Karpas-422 (cell line): Measurements from ENCODE around the gene FSIP1. TPM values are rescaled to one million over a fixed set of nuclear protein-coding genes. Genes with fewer than 3 reads are reported as not detected.

Source experiments
- DNase-seq: peaks from one replicate; pipeline ENCODE4 v3.0.0-alpha.2; 2015
- H2AFZ ChIP-seq: fragments of 200-600 bp; sonication (generic); 2 replicates; pipeline ENCODE4 v1.6.1; 2014; ENCODE audit warnings: antibody characterized with exemption, low read length, mixed read lengths
- H3K27ac ChIP-seq: fragments of 200-600 bp; sonication (generic); 2 replicates; pipeline ENCODE4 v1.5.1; 2014; ENCODE audit warnings: mild to moderate bottlenecking, low read length, moderate library complexity
- H3K27me3 ChIP-seq: fragments of 200-600 bp; sonication (generic); 2 replicates; pipeline ENCODE4 v1.6.1; 2014; ENCODE audit warnings: low read length, mixed read lengths
- H3K36me3 ChIP-seq: fragments of 200-600 bp; sonication (generic); 2 replicates; pipeline ENCODE4 v1.6.1; 2014; ENCODE audit warnings: low read length, mixed read lengths; ENCODE audit not compliant: insufficient read depth
- H3K4me1 ChIP-seq: fragments of 200-600 bp; sonication (generic); 2 replicates; pipeline ENCODE4 v1.6.1; 2014; ENCODE audit warnings: mild to moderate bottlenecking, low read length, mixed read lengths
- H3K4me2 ChIP-seq: fragments of 200-600 bp; sonication (generic); 2 replicates; pipeline ENCODE4 v1.6.1; 2014; ENCODE audit warnings: low read length, low read depth, mild to moderate bottlenecking; ENCODE audit not compliant: poor library complexity, severe bottlenecking
- H3K4me3 ChIP-seq: fragments of 200-600 bp; sonication (generic); 2 replicates; pipeline ENCODE4 v1.5.1; 2014; ENCODE audit warnings: mild to moderate bottlenecking, antibody characterized with exemption, low read length, mixed read lengths
- H3K79me2 ChIP-seq: fragments of 200-600 bp; sonication (generic); 2 replicates; pipeline ENCODE4 v1.6.1; 2014; ENCODE audit warnings: mild to moderate bottlenecking, low read length, mixed read lengths
- H3K9ac ChIP-seq: fragments of 200-600 bp; sonication (generic); 2 replicates; pipeline ENCODE4 v1.6.0; 2014; ENCODE audit warnings: low read length
- H3K9me2 ChIP-seq: fragments of 200-600 bp; sonication (generic), shearing (Covaris generic); replicated peaks from 2 replicates; pipeline ENCODE4 v1.6.0; 2014; ENCODE audit warnings: mild to moderate bottlenecking, low read length, moderate library complexity; ENCODE audit not compliant: insufficient read depth
- H3K9me3 ChIP-seq: fragments of 300-700, 200-600 bp; sonication (generic); 2 replicates; pipeline ENCODE4 v1.6.1; 2014; ENCODE audit warnings: low read length, mixed read lengths
- H4K20me1 ChIP-seq: fragments of 200-600 bp; sonication (generic); 2 replicates; pipeline ENCODE4 v1.6.1; 2014; ENCODE audit warnings: mild to moderate bottlenecking, antibody characterized with exemption, low read length, low read depth; ENCODE audit not compliant: insufficient read depth
- total RNA-seq: library from RNA; depleted of rRNA; stranded (reverse); fragments of >200 nt; shearing (Covaris generic); gene quantifications from 2 replicates; pipeline ENCODE4 v1.2.3, GENCODE V29; 2014; ENCODE audit warnings: low replicate concordance

FSIP1 gene
- total RNA-seq, 1 experiment from 2014 or later = 0.07 TPM

- Histone ChIP-seq H3K4me1 (no peaks in the 10 kb centered on the region), H4K20me1 (no peaks in the 10 kb centered on the region), H3K27me3 (no peaks in the 10 kb centered on the region), H2AFZ (no peak overlapping the region), H3K9me2 (no peaks in the 10 kb centered on the region), H3K36me3 (no peaks in the 10 kb centered on the region), H3K27ac (no peak overlapping the region), H3K4me2 (no peak overlapping the region), H3K4me3 (no peak overlapping the region), H3K9ac (no peak overlapping the region), H3K79me2 (no peaks in the 10 kb centered on the region), H3K9me3 (no peaks in the 10 kb centered on the region)
- DNase-seq = no peak
These were observed 154.5 kb downstream of the FSIP1 start for GRCh38 chr15:39628144-39628508.

- Histone ChIP-seq H3K4me2 (no peak overlapping the region), H3K9ac (no peak overlapping the region), H3K9me3 (no peaks in the 10 kb centered on the region), H3K36me3 (no peaks in the 10 kb centered on the region), H3K27ac (no peak overlapping the region), H3K27me3 (no peaks in the 10 kb centered on the region), H3K9me2 (no peaks in the 10 kb centered on the region), H3K4me3 (no peak overlapping the region), H3K79me2 (no peaks in the 10 kb centered on the region), H2AFZ (no peak overlapping the region), H3K4me1 (no peaks in the 10 kb centered on the region), H4K20me1 (no peaks in the 10 kb centered on the region)
- DNase-seq = no peak
These were observed 155.0 kb downstream of the FSIP1 start for GRCh38 chr15:39627451-39628143.

DNA sequence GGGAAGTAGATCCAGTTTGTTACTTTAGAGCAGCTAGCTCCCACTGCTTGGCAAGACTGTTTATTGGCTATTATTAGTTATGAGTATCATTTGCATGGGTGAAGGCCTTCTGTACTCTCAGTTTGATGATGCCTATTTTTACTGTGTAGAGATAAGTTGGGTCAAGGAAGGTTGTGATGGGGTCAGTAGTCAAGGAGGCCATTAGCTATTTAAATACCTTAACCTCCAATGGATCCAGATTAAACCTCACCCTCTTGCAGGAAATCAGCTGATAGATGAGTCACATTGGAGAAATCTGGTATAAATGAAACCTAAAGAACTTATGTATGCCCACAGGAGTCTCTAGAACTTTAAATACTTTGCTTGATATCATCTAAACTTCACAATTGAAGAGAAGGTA lies 156.8 kb downstream of the FSIP1 start:
- H3K27ac ChIP-seq = no peak overlapping the region
- H3K36me3 ChIP-seq = no peaks in the 10 kb centered on the region
- no peak overlapping the region for H3K4me3 ChIP-seq
- no peak for DNase-seq
- H3K9ac ChIP-seq = no peak overlapping the region
- H3K9me2 ChIP-seq = no peaks in the 10 kb centered on the region
- H3K4me2 ChIP-seq = no peak overlapping the region
- H3K27me3 ChIP-seq = no peaks in the 10 kb centered on the region
- no peaks in the 10 kb centered on the region for H4K20me1 ChIP-seq
- H3K4me1 ChIP-seq = no peaks in the 10 kb centered on the region
- no peak overlapping the region for H2AFZ ChIP-seq
- H3K9me3 ChIP-seq = no peaks in the 10 kb centered on the region
- no peaks in the 10 kb centered on the region for H3K79me2 ChIP-seq

DNA sequence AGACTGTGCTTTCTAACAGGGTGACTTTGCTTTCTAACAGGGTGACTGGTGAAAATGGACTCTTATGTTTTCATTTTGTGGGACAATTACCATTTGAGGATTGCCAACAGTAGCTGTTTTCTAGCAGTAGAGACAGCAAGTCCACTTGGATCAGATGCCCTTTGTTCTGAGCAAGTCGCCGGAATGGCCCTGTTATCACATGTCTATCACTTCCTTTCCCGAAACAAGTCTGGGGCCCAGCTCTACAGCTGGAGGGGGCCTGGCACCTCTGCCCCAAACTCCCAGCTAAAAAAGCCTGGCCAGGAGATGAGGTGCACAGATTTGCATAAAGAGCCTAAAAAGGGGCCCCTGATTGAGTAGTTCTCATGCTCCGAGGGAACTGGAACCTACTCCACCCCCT lies 157.2 kb downstream of the FSIP1 start:
- no peak for DNase-seq
- Histone ChIP-seq H4K20me1 (no peaks in the 10 kb centered on the region), H3K9me2 (no peaks in the 10 kb centered on the region), H3K36me3 (no peaks in the 10 kb centered on the region), H3K27ac (no peak overlapping the region), H3K27me3 (no peaks in the 10 kb centered on the region), H3K4me1 (no peaks in the 10 kb centered on the region), H3K4me2 (no peak overlapping the region), H3K79me2 (no peaks in the 10 kb centered on the region), H3K4me3 (no peak overlapping the region), H3K9me3 (no peaks in the 10 kb centered on the region), H2AFZ (no peak overlapping the region), H3K9ac (no peak overlapping the region)

- no peaks in the 10 kb centered on the region for H3K36me3 ChIP-seq
- no peaks in the 10 kb centered on the region for H3K4me1 ChIP-seq
- no peaks in the 10 kb centered on the region for H3K9me3 ChIP-seq
- H2AFZ ChIP-seq = no peak overlapping the region
- no peaks in the 10 kb centered on the region for H3K9me2 ChIP-seq
- H4K20me1 ChIP-seq = no peaks in the 10 kb centered on the region
- H3K27ac ChIP-seq = no peak overlapping the region
- H3K79me2 ChIP-seq = no peaks in the 10 kb centered on the region
- no peak overlapping the region for H3K4me3 ChIP-seq
- H3K4me2 ChIP-seq = no peak overlapping the region
- H3K27me3 ChIP-seq = no peaks in the 10 kb centered on the region
- DNase-seq = no peak
- H3K9ac ChIP-seq = no peak overlapping the region
These were observed 157.8 kb downstream of the FSIP1 start for GRCh38 chr15:39624806-39625205.

DNA sequence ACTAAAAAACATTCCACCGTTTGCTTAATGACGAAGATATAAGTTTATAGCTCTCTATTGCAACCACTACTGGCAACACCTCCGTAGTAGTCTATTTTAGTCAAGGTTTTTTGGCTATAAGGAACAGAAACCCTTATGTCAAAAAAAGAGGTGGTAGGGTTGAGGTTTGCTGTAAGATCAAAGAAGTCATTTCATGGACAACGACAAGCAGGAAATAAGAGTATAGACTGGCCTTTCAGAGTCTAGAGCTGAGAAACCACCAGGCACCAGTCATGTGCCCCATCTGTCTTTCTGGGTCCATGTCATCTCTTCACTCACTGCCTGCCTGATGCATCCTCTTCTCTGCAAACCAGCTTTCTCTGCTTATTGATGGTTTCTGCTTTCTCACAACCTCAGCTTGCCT lies 159.1 kb downstream of the FSIP1 start:
- H3K4me1 ChIP-seq = no peaks in the 10 kb centered on the region
- no peaks in the 10 kb centered on the region for H3K79me2 ChIP-seq
- no peak overlapping the region for H2AFZ ChIP-seq
- no peak for DNase-seq
- H3K4me3 ChIP-seq = no peak overlapping the region
- H3K9ac ChIP-seq = no peak overlapping the region
- no peaks in the 10 kb centered on the region for H3K9me3 ChIP-seq
- no peak overlapping the region for H3K4me2 ChIP-seq
- H3K27ac ChIP-seq = no peak overlapping the region
- no peaks in the 10 kb centered on the region for H3K36me3 ChIP-seq
- H3K9me2 ChIP-seq = no peaks in the 10 kb centered on the region
- H4K20me1 ChIP-seq = no peaks in the 10 kb centered on the region
- H3K27me3 ChIP-seq = no peaks in the 10 kb centered on the region

DNA sequence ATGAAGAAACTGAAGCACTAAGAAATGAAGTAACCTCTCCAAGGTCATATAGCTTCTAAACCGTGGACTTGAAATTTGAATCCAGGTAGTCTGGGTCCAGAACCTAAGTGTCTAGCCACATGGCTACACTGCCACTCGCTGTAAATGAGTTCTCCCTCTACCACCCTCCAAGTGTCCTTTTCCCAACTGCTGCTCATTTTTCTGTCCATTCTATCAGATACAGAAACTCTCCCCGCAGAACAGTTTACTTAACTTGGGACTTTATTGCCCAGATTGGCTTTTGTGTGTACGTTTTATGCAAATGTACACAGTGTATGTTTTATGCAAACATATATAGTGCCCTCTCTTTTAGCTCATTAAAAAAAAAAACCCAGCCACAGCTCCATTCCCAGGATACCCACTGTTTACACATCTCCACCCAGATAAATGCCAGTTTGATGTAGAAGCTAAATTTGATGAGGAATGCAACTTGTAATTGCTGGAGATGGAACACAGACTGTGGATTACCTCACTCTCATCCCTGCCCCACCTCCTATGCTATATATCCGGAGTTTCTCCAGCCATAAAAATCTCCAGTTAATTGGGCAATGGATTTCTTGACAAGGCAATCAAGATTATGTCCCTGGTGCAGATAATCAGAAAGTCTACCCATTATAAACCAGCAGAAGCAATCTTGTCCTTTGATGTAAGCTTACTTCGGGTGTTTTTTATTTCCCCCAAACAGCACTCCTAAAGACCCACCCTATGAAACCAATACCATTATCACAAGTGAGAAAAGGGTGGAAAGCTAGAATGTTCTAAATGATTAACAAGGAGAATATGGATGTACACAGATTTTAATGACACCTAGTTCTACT lies 159.8 kb downstream of the FSIP1 start:
- no peaks in the 10 kb centered on the region for H3K27me3 ChIP-seq

DNA sequence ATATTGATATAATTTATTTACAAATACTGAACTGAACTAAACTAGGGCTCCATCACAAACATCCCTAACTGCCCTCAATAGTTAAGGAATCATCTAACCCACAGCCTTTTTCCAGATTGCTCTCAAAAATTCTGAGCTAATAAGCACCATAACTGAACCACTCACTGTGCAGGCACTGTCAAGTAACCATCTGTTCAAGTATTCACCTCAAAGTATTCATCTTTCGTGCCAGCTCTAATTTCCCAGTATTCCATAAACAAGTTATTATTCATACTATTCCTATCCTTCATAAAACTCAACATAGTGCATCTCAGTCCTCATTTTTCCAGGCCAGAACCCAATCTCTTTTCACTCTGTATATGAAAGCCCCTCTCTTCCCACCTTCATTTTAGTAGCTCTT lies 160.7 kb downstream of the FSIP1 start:
- H3K4me1 ChIP-seq = no peaks in the 10 kb centered on the region
- no peak overlapping the region for H3K4me3 ChIP-seq
- no peak overlapping the region for H2AFZ ChIP-seq
- no peak overlapping the region for H3K4me2 ChIP-seq
- H3K27me3 ChIP-seq = no peaks in the 10 kb centered on the region
- H3K9me2 ChIP-seq = no peaks in the 10 kb centered on the region
- DNase-seq = no peak
- H3K9ac ChIP-seq = no peak overlapping the region
- no peak overlapping the region for H3K27ac ChIP-seq
- no peaks in the 10 kb centered on the region for H3K79me2 ChIP-seq
- no peaks in the 10 kb centered on the region for H4K20me1 ChIP-seq
- no peaks in the 10 kb centered on the region for H3K9me3 ChIP-seq
- H3K36me3 ChIP-seq = no peaks in the 10 kb centered on the region

More for the DNA sequence above, 159.8 kb downstream of the FSIP1 start:
- Histone ChIP-seq H4K20me1 (no peaks in the 10 kb centered on the region), H3K4me1 (no peaks in the 10 kb centered on the region), H3K36me3 (no peaks in the 10 kb centered on the region), H3K4me2 (no peak overlapping the region), H3K27ac (no peak overlapping the region), H3K9ac (no peak overlapping the region), H3K4me3 (no peak overlapping the region), H3K79me2 (no peaks in the 10 kb centered on the region), H3K9me3 (no peaks in the 10 kb centered on the region), H2AFZ (no peak overlapping the region), H3K9me2 (no peaks in the 10 kb centered on the region)
- no peak for DNase-seq
